ENCODE results near the gene AGAP3. TPM values are rescaled to one million over a fixed set of nuclear protein-coding genes. Genes with fewer than 3 reads are reported as not detected.

Gene AGAP3
- total RNA-seq, 2 donors from 2014 or later = 80.3 to 112 TPM

GRCh38 chr7:151075662-151075971 is 10.7 kb upstream of the AGAP3 start:
- H3K27me3 ChIP-seq (replicated peaks; ENCODE audit: insufficient read depth) = no peaks in the 10 kb centered on the region
- intact Hi-C loops (cut with DNase I) = no loop called here
- 70% methylated on average over 7 of the region's 7 CpGs for WGBS

DNA sequence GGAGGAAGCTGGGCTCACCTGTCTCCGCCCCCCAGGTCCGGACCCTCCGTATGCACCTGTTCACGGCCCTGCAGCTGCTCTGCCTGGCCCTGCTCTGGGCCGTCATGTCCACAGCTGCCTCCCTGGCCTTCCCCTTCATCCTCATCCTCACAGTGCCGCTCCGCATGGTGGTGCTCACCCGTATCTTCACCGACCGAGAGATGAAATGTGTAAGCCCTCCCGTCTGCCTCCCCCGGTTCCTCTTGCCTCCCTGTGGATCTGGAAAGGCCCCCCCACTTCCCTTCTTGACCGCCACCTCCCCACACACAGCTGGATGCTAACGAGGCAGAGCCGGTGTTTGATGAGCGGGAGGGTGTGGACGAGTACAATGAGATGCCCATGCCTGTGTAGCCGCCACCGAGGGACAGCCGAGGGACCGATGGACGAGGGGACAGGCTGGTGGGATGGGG is 10.3 kb upstream of the AGAP3 start:
- Histone ChIP-seq H3K9me3 (no peaks in the 10 kb centered on the region), H3K27ac (no peak overlapping the region), H3K4me1 (replicated peaks) (peaks cover 8% of the 10 kb centered on the region), H3K36me3 (peaks cover 2 to 13% of the 10 kb centered on the region in 2 donors), H3K4me3 (no peak overlapping the region), H3K27me3 (replicated peaks; ENCODE audit: insufficient read depth) (no peaks in the 10 kb centered on the region)
- intact Hi-C loops (cut with DNase I) = no loop called here
- TF ChIP-seq, protein P1, sequence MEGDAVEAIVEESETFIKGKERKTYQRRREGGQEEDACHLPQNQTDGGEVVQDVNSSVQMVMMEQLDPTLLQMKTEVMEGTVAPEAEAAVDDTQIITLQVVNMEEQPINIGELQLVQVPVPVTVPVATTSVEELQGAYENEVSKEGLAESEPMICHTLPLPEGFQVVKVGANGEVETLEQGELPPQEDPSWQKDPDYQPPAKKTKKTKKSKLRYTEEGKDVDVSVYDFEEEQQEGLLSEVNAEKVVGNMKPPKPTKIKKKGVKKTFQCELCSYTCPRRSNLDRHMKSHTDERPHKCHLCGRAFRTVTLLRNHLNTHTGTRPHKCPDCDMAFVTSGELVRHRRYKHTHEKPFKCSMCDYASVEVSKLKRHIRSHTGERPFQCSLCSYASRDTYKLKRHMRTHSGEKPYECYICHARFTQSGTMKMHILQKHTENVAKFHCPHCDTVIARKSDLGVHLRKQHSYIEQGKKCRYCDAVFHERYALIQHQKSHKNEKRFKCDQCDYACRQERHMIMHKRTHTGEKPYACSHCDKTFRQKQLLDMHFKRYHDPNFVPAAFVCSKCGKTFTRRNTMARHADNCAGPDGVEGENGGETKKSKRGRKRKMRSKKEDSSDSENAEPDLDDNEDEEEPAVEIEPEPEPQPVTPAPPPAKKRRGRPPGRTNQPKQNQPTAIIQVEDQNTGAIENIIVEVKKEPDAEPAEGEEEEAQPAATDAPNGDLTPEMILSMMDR (IDR thresholded peaks at IDR 0.05) = no peak
- no peak for TF ChIP-seq POLR2AphosphoS5 (IDR thresholded peaks at IDR 0.05)
- TF ChIP-seq POLR2A (IDR thresholded peaks at IDR 0.05) = no peak
- WGBS = 83% methylated on average over 22 of the region's 22 CpGs
- no peak for DNase-seq (ENCODE audit: low spot score)

More at GRCh38 chr7:151075662-151075971, 10.7 kb upstream of the AGAP3 start:
- no peak for DNase-seq (ENCODE audit: low spot score)
- TF ChIP-seq POLR2AphosphoS5 (IDR thresholded peaks at IDR 0.05) = no peak
- peaks cover 2 to 15% of the 10 kb centered on the region in 2 donors for H3K36me3 ChIP-seq
- peaks cover 6% of the 10 kb centered on the region for H3K4me1 ChIP-seq (replicated peaks)
- no peak overlapping the region for H3K4me3 ChIP-seq
- no peak overlapping the region for H3K27ac ChIP-seq
- no peaks in the 10 kb centered on the region for H3K9me3 ChIP-seq

DNA sequence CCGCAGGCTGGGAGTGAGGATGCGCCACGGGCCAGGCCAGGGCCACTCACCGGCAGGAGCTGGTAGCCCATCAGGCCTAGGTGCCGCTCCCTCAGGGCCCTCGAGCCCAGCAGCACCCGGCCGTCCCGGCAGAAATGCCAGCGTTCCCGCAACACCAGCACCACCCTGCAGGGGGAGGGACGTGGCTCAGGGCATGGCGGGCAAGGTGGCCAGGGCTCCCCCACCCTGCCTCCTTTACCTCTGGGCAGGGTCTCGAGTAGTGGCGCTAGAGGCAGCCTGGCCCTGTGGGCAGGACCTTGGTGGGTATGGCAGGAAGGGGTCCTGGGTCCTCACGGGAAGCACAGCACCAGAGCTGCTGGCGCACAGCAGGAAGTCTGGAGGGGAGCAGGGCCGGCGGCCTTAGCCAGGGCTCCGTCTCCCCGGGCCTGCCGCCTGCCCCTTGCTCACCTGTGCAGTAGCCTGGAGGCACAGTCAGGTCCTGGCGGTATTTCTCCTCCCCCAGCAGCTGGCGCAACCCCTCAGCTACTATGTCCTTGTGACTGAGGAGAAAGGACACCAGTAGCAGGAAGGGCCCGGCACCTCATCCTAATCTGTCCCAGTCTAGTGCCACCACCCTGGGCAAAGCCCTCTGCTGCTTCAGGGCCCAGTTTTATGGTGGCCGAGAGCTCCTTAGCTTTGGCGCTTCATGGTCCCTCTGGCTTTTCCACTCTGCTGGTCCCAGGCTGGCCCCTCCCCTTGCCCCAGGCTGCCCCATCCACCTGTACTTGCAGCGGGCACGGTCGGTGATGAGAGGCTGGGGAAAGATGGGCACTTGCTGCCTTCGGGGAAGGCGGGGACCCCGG is 9.2 kb upstream of the AGAP3 start:
- peaks cover 0 to 13% of the 10 kb centered on the region in 2 donors for H3K36me3 ChIP-seq
- no peaks in the 10 kb centered on the region for H3K27me3 ChIP-seq (replicated peaks; ENCODE audit: insufficient read depth)
- no peak overlapping the region for H3K4me3 ChIP-seq
- no peak overlapping the region for H3K27ac ChIP-seq
- H3K9me3 ChIP-seq = no peaks in the 10 kb centered on the region
- 69% methylated on average over 32 of the region's 33 CpGs for WGBS
- peaks cover 19% of the 10 kb centered on the region for H3K4me1 ChIP-seq (replicated peaks)
- TF ChIP-seq, protein P1 (IDR thresholded peaks at IDR 0.05) = peak in 1 of 4 experiments; percentile 10
- no peak for TF ChIP-seq POLR2A (IDR thresholded peaks at IDR 0.05)
- intact Hi-C loops (cut with DNase I) = no loop called here
- DNase-seq (ENCODE audit: low spot score) = no peak

GRCh38 chr7:151077705-151078232 is 8.5 kb upstream of the AGAP3 start:
- H3K4me3 ChIP-seq = no peak overlapping the region
- no peaks in the 10 kb centered on the region for H3K9me3 ChIP-seq
- peaks cover 26% of the 10 kb centered on the region for H3K4me1 ChIP-seq (replicated peaks)
- 52% methylated on average over 9 of the region's 10 CpGs for WGBS
- H3K36me3 ChIP-seq = peaks cover 0 to 13% of the 10 kb centered on the region in 2 donors
- DNase-seq (ENCODE audit: low spot score) = no peak
- no peak overlapping the region for H3K27ac ChIP-seq
- H3K27me3 ChIP-seq (replicated peaks; ENCODE audit: insufficient read depth) = no peaks in the 10 kb centered on the region
- TF ChIP-seq POLR2AphosphoS5 (IDR thresholded peaks at IDR 0.05) (no peak), POLR2A (IDR thresholded peaks at IDR 0.05) (no peak)
- TF ChIP-seq, protein P1 (IDR thresholded peaks at IDR 0.05) = no peak
- intact Hi-C loops (cut with DNase I) = no loop called here

GRCh38 chr7:151078233-151079040 is 7.8 kb upstream of the AGAP3 start:
- Histone ChIP-seq H3K4me3 (no peak overlapping the region), H3K4me1 (replicated peaks) (peaks cover 27% of the 10 kb centered on the region), H3K27ac (no peak overlapping the region), H3K36me3 (peaks cover 0 to 13% of the 10 kb centered on the region in 2 donors), H3K27me3 (replicated peaks; ENCODE audit: insufficient read depth) (no peaks in the 10 kb centered on the region), H3K9me3 (no peaks in the 10 kb centered on the region)
- intact Hi-C loops (cut with DNase I) = no loop called here
- TF ChIP-seq POLR2A (IDR thresholded peaks at IDR 0.05) (no peak), POLR2AphosphoS5 (IDR thresholded peaks at IDR 0.05) (no peak)
- TF ChIP-seq, protein P1 (IDR thresholded peaks at IDR 0.05) = no peak
- 39% methylated on average over 22 of the region's 22 CpGs for WGBS
- DNase-seq (ENCODE audit: low spot score) = no peak

Measured in prostate gland (tissue), 2 donors.